ENCODE data around the gene CATSPERZ. TPM values are rescaled to one million over a fixed set of nuclear protein-coding genes. Genes with fewer than 3 reads are reported as not detected.
A peak's percentile ranks its signal among the peaks of the same experiment; 100 is the strongest.

CATSPERZ gene
- total and polyA plus RNA-seq, 9 of the 15 experiments (the other 6 are each of a cell fraction or from before 2014, with no cell fraction given), result 0.86 to 8.5 (median 3.5) TPM

DNA sequence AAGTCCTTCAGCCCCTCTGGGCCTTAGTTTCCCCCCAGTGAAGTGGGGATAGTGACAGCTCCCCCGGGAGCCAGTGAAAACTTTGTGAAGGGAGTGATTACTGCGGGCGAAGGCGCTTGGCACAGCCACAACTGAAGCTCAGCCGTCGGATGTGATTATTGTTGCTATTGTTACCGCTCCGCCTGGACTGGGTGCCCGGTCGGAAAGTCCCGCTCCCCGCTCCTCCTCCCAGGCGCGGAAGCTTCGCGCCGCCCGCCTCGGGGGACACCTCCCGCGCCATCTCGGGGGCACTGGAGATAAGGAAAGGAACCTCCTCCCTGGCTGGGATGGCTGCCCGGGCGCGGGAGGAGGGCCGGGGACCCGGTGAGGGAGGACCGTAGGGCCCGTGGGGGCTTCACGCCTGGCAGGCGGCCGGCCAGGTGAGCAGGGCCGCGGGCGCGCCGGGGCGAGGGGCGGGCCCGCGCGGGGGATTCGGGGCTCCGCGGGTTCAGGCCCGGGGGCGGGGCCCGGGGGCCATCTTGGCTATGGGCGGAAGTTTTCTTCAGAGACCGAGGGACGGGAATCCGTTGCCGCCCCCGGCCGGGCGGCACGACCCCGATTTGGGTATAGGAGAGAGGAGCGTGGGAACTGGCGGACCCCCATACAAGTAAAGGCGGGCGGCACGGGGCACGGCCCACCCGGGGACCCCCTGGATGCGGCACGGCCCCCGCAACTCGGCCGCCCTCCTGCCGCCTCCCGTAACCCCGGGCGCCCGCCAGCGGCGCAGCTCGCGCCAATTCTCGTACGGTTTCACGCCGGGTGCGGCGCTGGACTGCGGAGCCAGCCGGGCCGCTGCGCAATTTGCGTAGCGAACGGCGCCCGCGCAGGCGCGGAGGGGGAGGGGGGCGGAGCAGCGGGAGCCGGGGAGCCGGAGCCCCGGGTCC, 14.9 kb upstream of the CATSPERZ start, which contains the start of gene GPR137 (continued):
- TF ChIP-seq L3MBTL2 (IDR thresholded peaks at IDR 0.05) (peak; percentile 68), RFX5 (IDR thresholded peaks at IDR 0.05; ENCODE audit: low read depth, low read length) (no peak), PTBP1 (IDR thresholded peaks at IDR 0.05; ENCODE audit: low read depth, low read length) (peak; percentile 96), YY1 (IDR thresholded peaks at IDR 0.05; ENCODE audit: borderline replicate concordance in 1 of 3, control insufficient read depth in 1 of 3, extremely low read depth in 1 of 3, insufficient read depth in 3 of 3, insufficient read length in 1 of 3, insufficient replicate concordance in 2 of 3, low read depth in 1 of 3, low read length in 2 of 3) (peak; percentile 90 to 98 (median 98)), CREM (IDR thresholded peaks at IDR 0.05; ENCODE audit: low read depth) (0 out of 2 replicates have a peak, but pooled peaks have one; percentile 29), TEAD1 (CRISPR knock-in tag; IDR thresholded peaks at IDR 0.05) (peak; percentile 39 to 67; a peak in 2 of 4 replicates), NBN (IDR thresholded peaks at IDR 0.05; ENCODE audit: low read depth) (no peak; the same call in 1 of the 2 replicates), ILK (tag; IDR thresholded peaks at IDR 0.05; ENCODE audit: borderline replicate concordance, low read depth) (no peak), ZNF830 (CRISPR knock-in tag; IDR thresholded peaks at IDR 0.05) (0 out of 2 replicates have a peak, but pooled peaks have one; percentile 37), SIN3A (IDR thresholded peaks at IDR 0.05; ENCODE audit: borderline replicate concordance in 2 of 2, control insufficient read depth in 1 of 2, low read depth in 2 of 2, low read length in 2 of 2) (peak; percentile 73 to 89; a peak in 3 of 4 replicates), HNRNPK (IDR thresholded peaks at IDR 0.05; ENCODE audit: low read depth, low read length, poor library complexity, severe bottlenecking) (peak; percentile 100), PHF8 (IDR thresholded peaks at IDR 0.05; ENCODE audit: borderline replicate concordance, low read length) (peak; percentile 62; the same call in 1 of the 2 replicates), ARID1B (IDR thresholded peaks at IDR 0.05) (peak; percentile 49; the same call in 1 of the 2 replicates)
- TF ChIP-seq, protein P1, sequence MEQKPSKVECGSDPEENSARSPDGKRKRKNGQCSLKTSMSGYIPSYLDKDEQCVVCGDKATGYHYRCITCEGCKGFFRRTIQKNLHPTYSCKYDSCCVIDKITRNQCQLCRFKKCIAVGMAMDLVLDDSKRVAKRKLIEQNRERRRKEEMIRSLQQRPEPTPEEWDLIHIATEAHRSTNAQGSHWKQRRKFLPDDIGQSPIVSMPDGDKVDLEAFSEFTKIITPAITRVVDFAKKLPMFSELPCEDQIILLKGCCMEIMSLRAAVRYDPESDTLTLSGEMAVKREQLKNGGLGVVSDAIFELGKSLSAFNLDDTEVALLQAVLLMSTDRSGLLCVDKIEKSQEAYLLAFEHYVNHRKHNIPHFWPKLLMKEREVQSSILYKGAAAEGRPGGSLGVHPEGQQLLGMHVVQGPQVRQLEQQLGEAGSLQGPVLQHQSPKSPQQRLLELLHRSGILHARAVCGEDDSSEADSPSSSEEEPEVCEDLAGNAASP (IDR thresholded peaks at IDR 0.05), result no peak
- TF ChIP-seq, protein P2, sequence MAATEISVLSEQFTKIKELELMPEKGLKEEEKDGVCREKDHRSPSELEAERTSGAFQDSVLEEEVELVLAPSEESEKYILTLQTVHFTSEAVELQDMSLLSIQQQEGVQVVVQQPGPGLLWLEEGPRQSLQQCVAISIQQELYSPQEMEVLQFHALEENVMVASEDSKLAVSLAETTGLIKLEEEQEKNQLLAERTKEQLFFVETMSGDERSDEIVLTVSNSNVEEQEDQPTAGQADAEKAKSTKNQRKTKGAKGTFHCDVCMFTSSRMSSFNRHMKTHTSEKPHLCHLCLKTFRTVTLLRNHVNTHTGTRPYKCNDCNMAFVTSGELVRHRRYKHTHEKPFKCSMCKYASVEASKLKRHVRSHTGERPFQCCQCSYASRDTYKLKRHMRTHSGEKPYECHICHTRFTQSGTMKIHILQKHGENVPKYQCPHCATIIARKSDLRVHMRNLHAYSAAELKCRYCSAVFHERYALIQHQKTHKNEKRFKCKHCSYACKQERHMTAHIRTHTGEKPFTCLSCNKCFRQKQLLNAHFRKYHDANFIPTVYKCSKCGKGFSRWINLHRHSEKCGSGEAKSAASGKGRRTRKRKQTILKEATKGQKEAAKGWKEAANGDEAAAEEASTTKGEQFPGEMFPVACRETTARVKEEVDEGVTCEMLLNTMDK (IDR thresholded peaks at IDR 0.05; ENCODE audit: borderline replicate concordance, insufficient read depth, low read depth, low read length, poor library complexity, severe bottlenecking), result peak; percentile 23
- TF ChIP-seq, protein P3, sequence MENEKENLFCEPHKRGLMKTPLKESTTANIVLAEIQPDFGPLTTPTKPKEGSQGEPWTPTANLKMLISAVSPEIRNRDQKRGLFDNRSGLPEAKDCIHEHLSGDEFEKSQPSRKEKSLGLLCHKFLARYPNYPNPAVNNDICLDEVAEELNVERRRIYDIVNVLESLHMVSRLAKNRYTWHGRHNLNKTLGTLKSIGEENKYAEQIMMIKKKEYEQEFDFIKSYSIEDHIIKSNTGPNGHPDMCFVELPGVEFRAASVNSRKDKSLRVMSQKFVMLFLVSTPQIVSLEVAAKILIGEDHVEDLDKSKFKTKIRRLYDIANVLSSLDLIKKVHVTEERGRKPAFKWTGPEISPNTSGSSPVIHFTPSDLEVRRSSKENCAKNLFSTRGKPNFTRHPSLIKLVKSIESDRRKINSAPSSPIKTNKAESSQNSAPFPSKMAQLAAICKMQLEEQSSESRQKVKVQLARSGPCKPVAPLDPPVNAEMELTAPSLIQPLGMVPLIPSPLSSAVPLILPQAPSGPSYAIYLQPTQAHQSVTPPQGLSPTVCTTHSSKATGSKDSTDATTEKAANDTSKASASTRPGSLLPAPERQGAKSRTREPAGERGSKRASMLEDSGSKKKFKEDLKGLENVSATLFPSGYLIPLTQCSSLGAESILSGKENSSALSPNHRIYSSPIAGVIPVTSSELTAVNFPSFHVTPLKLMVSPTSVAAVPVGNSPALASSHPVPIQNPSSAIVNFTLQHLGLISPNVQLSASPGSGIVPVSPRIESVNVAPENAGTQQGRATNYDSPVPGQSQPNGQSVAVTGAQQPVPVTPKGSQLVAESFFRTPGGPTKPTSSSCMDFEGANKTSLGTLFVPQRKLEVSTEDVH (IDR thresholded peaks at IDR 0.05; ENCODE audit: low read depth, partially characterized antibody), result peak; percentile 35
